ENCODE measurements around the gene MFAP3L.

Gene MFAP3L

DNA sequence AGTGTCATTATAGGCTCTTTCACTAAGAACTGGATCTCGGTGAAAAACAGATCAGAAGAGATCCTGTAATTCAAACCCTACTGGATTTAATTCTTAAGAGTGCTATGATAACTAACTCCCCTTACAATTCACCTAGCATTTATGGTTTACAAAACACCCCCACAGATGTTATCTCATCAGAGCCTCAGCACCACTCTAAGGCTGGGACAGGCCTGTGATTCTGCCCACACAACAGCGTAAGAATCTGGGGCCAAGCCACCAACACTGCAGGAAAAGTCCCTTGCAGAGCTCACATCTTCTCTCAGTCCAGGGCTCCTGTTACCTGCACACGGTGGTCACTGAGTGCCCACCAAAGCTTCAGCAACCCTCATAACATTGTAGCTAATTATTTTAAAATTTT, 8.9 kb downstream of the MFAP3L start:
- no peak for DNase-seq

DNA sequence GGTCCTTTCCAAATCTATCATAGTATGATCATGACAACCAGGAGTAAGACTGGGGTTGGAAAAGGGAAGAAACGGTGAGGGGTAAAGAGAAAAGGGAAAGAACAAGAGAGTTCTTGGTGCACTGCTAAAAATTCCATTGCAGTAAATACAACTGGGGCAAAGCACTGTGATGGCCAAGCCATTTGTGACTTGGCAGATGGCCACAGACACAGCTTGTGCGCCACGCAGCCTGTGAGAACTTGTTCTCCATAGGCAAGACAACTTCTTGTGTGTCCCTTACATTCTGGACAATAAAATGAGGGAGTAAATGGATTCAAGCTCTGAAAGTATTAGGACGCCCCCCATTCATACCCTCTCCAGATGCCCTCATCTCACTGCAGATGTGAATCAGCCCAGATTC, 10.9 kb downstream of the MFAP3L start:
- DNase-seq, result no peak

- DNase-seq, result no peak
These were observed 11.7 kb downstream of the MFAP3L start for GRCh38 chr4:170014359-170015011.

GRCh38 chr4:170012629-170012958, 13.6 kb downstream of the MFAP3L start:
- DNase-seq, result no peak

GRCh38 chr4:170011921-170012628, 14.1 kb downstream of the MFAP3L start:
- DNase-seq, result peak; percentile 89

GRCh38 chr4:170009291-170009690, 16.9 kb downstream of the MFAP3L start:
- peak; percentile 81 for DNase-seq

- DNase-seq, result no peak
These were observed 17.4 kb downstream of the MFAP3L start for GRCh38 chr4:170008801-170009200.

- peak; percentile 57 for DNase-seq
These were observed 17.8 kb downstream of the MFAP3L start for GRCh38 chr4:170008371-170008770.

DNA sequence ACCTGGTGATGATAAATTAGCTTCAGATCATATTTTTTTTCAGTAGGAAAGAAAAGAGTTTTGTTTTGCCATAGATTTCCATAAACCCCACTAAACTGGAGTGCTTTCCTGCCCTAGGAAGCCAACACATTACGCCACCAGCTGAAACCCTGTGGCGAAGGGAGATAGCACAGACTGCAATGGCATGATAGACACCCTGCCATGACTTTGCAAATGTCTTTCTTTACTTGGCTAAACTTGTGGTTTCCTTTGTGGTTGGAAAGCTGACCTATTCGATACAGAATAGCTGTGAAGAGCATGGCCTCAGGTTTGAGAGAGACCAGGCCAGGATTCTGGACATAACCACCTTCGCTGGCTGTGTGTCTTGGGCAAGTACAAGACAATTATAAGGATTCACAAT, 19.1 kb downstream of the MFAP3L start:
- peak; percentile 92 for DNase-seq

- no peak for DNase-seq
These were observed 20.7 kb downstream of the MFAP3L start for GRCh38 chr4:170005472-170005871.

- no peak for DNase-seq
These were observed 21.4 kb downstream of the MFAP3L start for GRCh38 chr4:170004651-170005295.

GRCh38 chr4:170003071-170004070, 22.8 kb downstream of the MFAP3L start:
- no peak for DNase-seq

DNA sequence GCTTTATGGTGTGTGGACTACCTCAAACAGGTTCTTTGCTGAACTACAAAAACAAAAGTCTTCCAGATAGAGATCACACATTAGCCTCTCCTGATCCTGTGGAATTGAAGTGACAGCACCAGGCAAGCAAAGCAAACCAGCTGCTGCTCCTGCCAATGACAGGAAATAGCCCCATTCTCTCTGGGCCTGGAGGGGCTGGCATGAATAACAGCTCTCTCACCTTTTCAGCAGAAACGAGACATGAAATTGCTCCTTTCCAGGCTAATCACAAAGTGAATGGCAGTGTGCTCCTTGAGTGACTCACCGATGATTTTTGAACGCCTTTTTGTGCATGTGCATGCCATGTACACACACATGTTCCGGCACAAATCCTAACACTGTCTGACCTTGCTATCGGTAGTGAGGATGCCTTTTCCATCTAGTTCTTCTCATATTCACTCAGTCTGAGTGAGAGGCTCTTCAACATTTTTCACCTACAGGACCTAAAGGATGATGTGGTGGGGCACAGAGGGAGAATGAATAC, 24.4 kb downstream of the MFAP3L start:
- no peak for DNase-seq

DNA sequence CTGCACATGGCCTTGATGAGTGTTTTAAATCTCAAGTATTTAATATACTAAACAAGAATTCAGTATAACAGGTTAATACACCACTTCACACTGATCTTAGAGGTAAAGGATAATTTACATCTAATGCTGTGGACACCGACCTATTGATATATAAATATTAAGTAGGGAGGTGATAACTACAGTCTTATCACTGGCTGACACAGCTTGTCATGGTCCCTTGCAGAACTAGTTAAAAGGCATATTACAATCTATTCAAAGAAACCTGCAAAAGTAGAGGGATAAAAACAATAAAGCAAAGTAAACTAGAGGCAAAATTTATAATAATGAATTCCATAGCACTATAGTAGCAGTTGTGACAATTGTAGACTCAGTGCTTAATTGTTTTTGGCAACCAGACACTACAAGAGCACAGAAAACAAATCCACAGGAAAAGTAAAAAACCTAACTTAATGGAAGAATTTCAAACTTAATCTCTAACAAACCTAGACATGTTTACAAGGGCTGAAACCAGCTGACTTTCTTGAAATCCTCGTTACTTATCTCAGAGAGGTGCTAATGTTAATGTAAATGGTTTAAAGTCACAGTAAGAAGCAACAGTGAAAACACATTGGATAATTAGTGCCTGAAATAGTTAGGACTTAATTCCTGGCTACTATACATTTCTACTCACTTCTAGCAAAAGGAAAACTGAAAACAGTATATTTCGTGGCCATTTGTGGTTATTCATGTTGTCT, 25.0 kb downstream of the MFAP3L start:
- DNase-seq, result no peak

DNA sequence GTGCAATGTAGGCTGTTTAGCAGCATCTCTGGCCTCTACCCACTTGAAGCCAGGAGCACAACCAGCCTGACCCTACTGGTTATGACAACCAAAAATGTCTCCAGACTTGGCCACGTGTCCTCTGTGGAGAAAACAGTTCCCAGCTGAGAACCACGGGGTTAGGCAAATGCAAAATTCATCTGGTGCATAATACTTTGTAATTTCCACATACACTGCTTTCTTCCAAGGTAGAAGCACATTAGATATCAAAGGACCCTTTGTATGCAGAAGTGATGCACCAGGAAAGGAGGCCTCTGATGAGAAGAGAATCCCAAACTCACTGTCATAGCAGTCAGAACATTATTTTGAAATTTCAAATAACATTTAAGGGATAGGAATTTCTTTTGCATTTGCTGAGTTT, 26.3 kb downstream of the MFAP3L start:
- DNase-seq, result no peak

GRCh38 chr4:169998981-169999380, 27.2 kb downstream of the MFAP3L start:
- DNase-seq, result no peak

GRCh38 chr4:169996379-169997240, 29.6 kb downstream of the MFAP3L start:
- DNase-seq, result no peak

GRCh38 chr4:169993531-169993930, 32.7 kb downstream of the MFAP3L start:
- DNase-seq, result no peak

- DNase-seq, result no peak
These were observed 37.9 kb downstream of the MFAP3L start for GRCh38 chr4:169988252-169988651.

GRCh38 chr4:169987327-169988228, 38.6 kb downstream of the MFAP3L start:
- no peak for DNase-seq

All from GF-D8 (cell line).